Rectal smooth muscle tissue (tissue), 1 donor: Measurements from ENCODE around the gene PDE9A.

Experiments used
- H3K27ac ChIP-seq: one replicate; pipeline ENCODE4 v1.7.0; 2013; ENCODE audit warnings: low read depth, low read length, inconsistent platforms
- H3K27me3 ChIP-seq: one replicate; pipeline ENCODE4 v1.7.0; 2013; ENCODE audit warnings: low read length; ENCODE audit not compliant: control insufficient read depth, insufficient read depth
- H3K36me3 ChIP-seq: one replicate; pipeline ENCODE4 v1.7.0; 2013; ENCODE audit warnings: low read length; ENCODE audit not compliant: control insufficient read depth, insufficient read depth
- H3K4me1 ChIP-seq: one replicate; pipeline ENCODE4 v1.7.0; 2013; ENCODE audit warnings: low read length; ENCODE audit not compliant: control insufficient read depth, insufficient read depth
- H3K4me3 ChIP-seq: one replicate; pipeline ENCODE4 v1.7.0; 2013; ENCODE audit warnings: low read length
- H3K9ac ChIP-seq: one replicate; pipeline ENCODE4 v1.7.0; 2013; ENCODE audit warnings: low read length

The PDE9A gene

GRCh38 chr21:42638266-42638863 lies 15.1 kb upstream of the PDE9A start:
- H3K4me3 ChIP-seq, result no peak overlapping the region
- H3K36me3 ChIP-seq, result no peaks in the 10 kb centered on the region
- peaks cover 8% of the 10 kb centered on the region for H3K4me1 ChIP-seq
- no peak overlapping the region for H3K27ac ChIP-seq
- H3K9ac ChIP-seq, result no peak overlapping the region
- H3K27me3 ChIP-seq, result no peaks in the 10 kb centered on the region

GRCh38 chr21:42639646-42640152 lies 13.7 kb upstream of the PDE9A start:
- Histone ChIP-seq H3K9ac (no peak overlapping the region), H3K4me3 (no peak overlapping the region), H3K4me1 (peaks cover 10% of the 10 kb centered on the region), H3K27ac (no peak overlapping the region), H3K27me3 (no peaks in the 10 kb centered on the region), H3K36me3 (no peaks in the 10 kb centered on the region)

GRCh38 chr21:42640486-42640885 lies 12.9 kb upstream of the PDE9A start:
- no peak overlapping the region for H3K9ac ChIP-seq
- no peak overlapping the region for H3K4me3 ChIP-seq
- H3K27ac ChIP-seq, result no peak overlapping the region
- H3K36me3 ChIP-seq, result no peaks in the 10 kb centered on the region
- H3K4me1 ChIP-seq, result peaks cover 10% of the 10 kb centered on the region
- H3K27me3 ChIP-seq, result no peaks in the 10 kb centered on the region

- H3K4me3 ChIP-seq, result peak overlapping the region; percentile 43
Observed at GRCh38 chr21:42641311-42642218, 11.9 kb upstream of the PDE9A start.

GRCh38 chr21:42642219-42642745 lies 11.1 kb upstream of the PDE9A start:
- Histone ChIP-seq H3K4me1 (peaks cover 10% of the 10 kb centered on the region), H3K27me3 (no peaks in the 10 kb centered on the region), H3K36me3 (no peaks in the 10 kb centered on the region), H3K4me3 (no peak overlapping the region), H3K27ac (no peak overlapping the region), H3K9ac (no peak overlapping the region)

More at GRCh38 chr21:42641311-42642218, 11.9 kb upstream of the PDE9A start:
- Histone ChIP-seq H3K36me3 (no peaks in the 10 kb centered on the region), H3K4me1 (peaks cover 10% of the 10 kb centered on the region), H3K27me3 (no peaks in the 10 kb centered on the region), H3K27ac (no peak overlapping the region), H3K9ac (no peak overlapping the region)

GRCh38 chr21:42644223-42645208 lies 8.9 kb upstream of the PDE9A start:
- no peak overlapping the region for H3K9ac ChIP-seq
- no peaks in the 10 kb centered on the region for H3K36me3 ChIP-seq
- H3K27me3 ChIP-seq, result no peaks in the 10 kb centered on the region
- H3K4me3 ChIP-seq, result no peak overlapping the region
- H3K27ac ChIP-seq, result no peak overlapping the region
- H3K4me1 ChIP-seq, result peaks cover 10% of the 10 kb centered on the region

GRCh38 chr21:42645211-42646075 lies 8.0 kb upstream of the PDE9A start:
- Histone ChIP-seq H3K9ac (no peak overlapping the region), H3K27ac (no peak overlapping the region), H3K27me3 (no peaks in the 10 kb centered on the region), H3K4me3 (no peak overlapping the region), H3K36me3 (no peaks in the 10 kb centered on the region), H3K4me1 (peaks cover 10% of the 10 kb centered on the region)

GRCh38 chr21:42646076-42646825 lies 7.2 kb upstream of the PDE9A start:
- Histone ChIP-seq H3K4me3 (no peak overlapping the region), H3K36me3 (no peaks in the 10 kb centered on the region), H3K27me3 (no peaks in the 10 kb centered on the region), H3K27ac (no peak overlapping the region), H3K9ac (no peak overlapping the region), H3K4me1 (peaks cover 6% of the 10 kb centered on the region)

GRCh38 chr21:42646836-42647235 lies 6.6 kb upstream of the PDE9A start:
- H3K9ac ChIP-seq, result no peak overlapping the region
- no peaks in the 10 kb centered on the region for H3K27me3 ChIP-seq
- H3K4me3 ChIP-seq, result no peak overlapping the region
- peaks cover 2% of the 10 kb centered on the region for H3K4me1 ChIP-seq
- no peak overlapping the region for H3K27ac ChIP-seq
- H3K36me3 ChIP-seq, result no peaks in the 10 kb centered on the region

- no peak overlapping the region for H3K9ac ChIP-seq
- H3K27ac ChIP-seq, result no peak overlapping the region
- H3K36me3 ChIP-seq, result no peaks in the 10 kb centered on the region
- H3K27me3 ChIP-seq, result no peaks in the 10 kb centered on the region
- H3K4me1 ChIP-seq, result peaks cover 6% of the 10 kb centered on the region
- H3K4me3 ChIP-seq, result no peak overlapping the region
Observed at GRCh38 chr21:42648606-42649005, 4.8 kb upstream of the PDE9A start.
